MCF 10A (cell line): ENCODE results near the gene PFN3. TPM values are rescaled to one million over a fixed set of nuclear protein-coding genes. Genes with fewer than 3 reads are reported as not detected.

Experiments used
- BruUV-seq: library from RNA; stranded (reverse); fragments of 400-500 nt; replicated peaks from 2 replicates; lab custom pipeline; 2021; lab: Mats Ljungman, UMichigan
- CTCF ChIA-PET: fragments of 300-600 bp; sonication (Branson Sonifier 250); formaldehyde crosslinking; extraction: SDS; loops from one replicate; lab custom pipeline; 2021; ENCODE audit warnings: antibody characterized with exemption, inconsistent platforms; lab: Yijun Ruan, JAX
- POLR2A ChIA-PET: fragments of 300-600, 350-650 bp; sonication (Branson Sonifier 250); formaldehyde crosslinking; extraction: SDS; loops from one replicate; lab custom pipeline; 2020; ENCODE audit warnings: antibody characterized with exemption, inconsistent platforms; lab: Yijun Ruan, JAX
- DNase-seq: peaks from one replicate; pipeline ENCODE4 v3.0.0-alpha.2; 2018; ENCODE audit not compliant: unreplicated experiment
- H3K27ac Mint-ChIP-seq: one replicate; pipeline ENCODE4 v1.8.0; 2022; ENCODE audit warnings: mild to moderate bottlenecking, low read depth, mixed read lengths; ENCODE audit not compliant: unreplicated experiment
- H3K27me3 Mint-ChIP-seq: one replicate; pipeline ENCODE4 v1.8.0; 2022; ENCODE audit warnings: mixed read lengths; ENCODE audit not compliant: insufficient read depth, unreplicated experiment
- H3K36me3 Mint-ChIP-seq: one replicate; pipeline ENCODE4 v1.8.0; 2022; ENCODE audit warnings: mild to moderate bottlenecking, moderate library complexity, mixed read lengths; ENCODE audit not compliant: insufficient read depth, unreplicated experiment
- H3K4me1 Mint-ChIP-seq: one replicate; pipeline ENCODE4 v1.8.0; 2022; ENCODE audit warnings: mixed read lengths; ENCODE audit not compliant: insufficient read depth, unreplicated experiment
- H3K4me3 Mint-ChIP-seq: one replicate; pipeline ENCODE4 v1.8.0; 2022; ENCODE audit warnings: mild to moderate bottlenecking, moderate library complexity, mixed read lengths; ENCODE audit not compliant: unreplicated experiment
- H3K9me3 Mint-ChIP-seq: one replicate; pipeline ENCODE4 v1.8.0; 2022; ENCODE audit warnings: mixed read lengths; ENCODE audit not compliant: unreplicated experiment
- CTCF ChIP-seq: fragments of 200-600 bp; IDR thresholded peaks from one replicate; pipeline ENCODE4 v1.8.0; 2022; ENCODE audit warnings: antibody characterized with exemption, mild to moderate bottlenecking; ENCODE audit not compliant: unreplicated experiment
- intact Hi-C: fragments of 100-400 bp; cut with micrococcal nuclease; formaldehyde crosslinking; loops from 2 replicates; pipeline ENCODE4 v1.14.1; 2022
- total RNA-seq: library from RNA; stranded (reverse); gene quantifications from 2 replicates; pipeline ENCODE4 v1.2.3, GENCODE V29; 2022

Gene PFN3
- total RNA-seq, 1 experiment from 2014 or later = not detected

- BruUV-seq = no TSS peak
- POLR2A ChIA-PET = interaction anchor here (12.5 kb wide), 1 partner anchor 13 kb away, joined by 217 read pairs; the partner anchor contains the start of gene PRR7
- Mint-ChIP-seq H3K4me1 (peaks cover 17% of the 10 kb centered on the region), H3K27ac (no peak overlapping the region), H3K27me3 (no peaks in the 10 kb centered on the region), H3K36me3 (peaks cover 78% of the 10 kb centered on the region), H3K4me3 (no peak overlapping the region), H3K9me3 (no peaks in the 10 kb centered on the region)
- intact Hi-C loops = no loop called here
- CTCF ChIA-PET = interaction anchor here (0.6 to 14.3 kb wide), 10 partner anchors 15 to 70 kb away, joined by 3 to 134 read pairs (median 4); partner anchors contain the start of genes F12 and PRR7
- DNase-seq = no peak
- no peak for TF ChIP-seq CTCF
These were observed 31.1 kb upstream of the PFN3 start for GRCh38 chr5:177431317-177432142.

GRCh38 chr5:177430972-177431316 lies 30.5 kb upstream of the PFN3 start:
- H3K27ac Mint-ChIP-seq = no peak overlapping the region

GRCh38 chr5:177430140-177430951 lies 29.9 kb upstream of the PFN3 start:
- POLR2A ChIA-PET = interaction anchor here (0.8 to 12.5 kb wide), 2 partner anchors 14 to 40 kb away, joined by 3 to 217 read pairs; partner anchors contain the start of gene PRR7
- Mint-ChIP-seq H3K4me1 (peaks cover 21% of the 10 kb centered on the region), H3K36me3 (peaks cover 71% of the 10 kb centered on the region), H3K27ac (peak overlapping the region; percentile 84), H3K27me3 (no peaks in the 10 kb centered on the region), H3K9me3 (no peaks in the 10 kb centered on the region), H3K4me3 (no peak overlapping the region)
- BruUV-seq = no TSS peak
- DNase-seq = no peak
- intact Hi-C loops = no loop called here
- no peak for TF ChIP-seq CTCF
- CTCF ChIA-PET = interaction anchor here (0.6 to 14.3 kb wide), 7 partner anchors 25 to 125 kb away, joined by 3 to 134 read pairs (median 3); partner anchors contain the start of gene F12

More at GRCh38 chr5:177430972-177431316, 30.5 kb upstream of the PFN3 start:
- POLR2A ChIA-PET = interaction anchor here (12.5 kb wide), 1 partner anchor 14 kb away, joined by 217 read pairs; the partner anchor contains the start of gene PRR7
- Mint-ChIP-seq H3K27me3 (no peaks in the 10 kb centered on the region), H3K36me3 (peaks cover 77% of the 10 kb centered on the region), H3K4me3 (no peak overlapping the region), H3K9me3 (no peaks in the 10 kb centered on the region), H3K4me1 (peaks cover 17% of the 10 kb centered on the region)
- no TSS peak for BruUV-seq
- CTCF ChIA-PET = interaction anchor here (0.6 to 14.3 kb wide), 9 partner anchors 15 to 70 kb away, joined by 3 to 134 read pairs (median 5); partner anchors contain the start of genes F12 and PRR7
- no peak for TF ChIP-seq CTCF
- DNase-seq = no peak
- intact Hi-C loops = no loop called here
